Common myeloid progenitor, CD34-positive (primary cell): Measurements from ENCODE around the gene CTTNBP2.

Source experiments
- CTCF ChIA-PET: fragments of 350-600 bp; sonication (Branson Sonifier 250); formaldehyde crosslinking; loops from one replicate; lab custom pipeline; 2021; ENCODE audit warnings: antibody characterized with exemption; lab: Charles Lee
- POLR2A ChIA-PET: fragments of 350-600 bp; sonication (Branson Sonifier 250); formaldehyde crosslinking; loops from one replicate; lab custom pipeline; 2021; ENCODE audit warnings: antibody characterized with exemption; lab: Charles Lee
- DNase-seq, 3 donors: peaks; one replicate each; pipeline versions ENCODE4 v3.0.0 to v3.0.0-alpha.2; 2013
- H3K27ac ChIP-seq, 2 experiments: 1 replicate in 1 of 2; 2 replicates in 1 of 2; pipeline ENCODE4 v1.7.0; 2013; ENCODE audit warnings: inconsistent platforms in 2 of 2, low read length in 2 of 2, mild to moderate bottlenecking in 2 of 2, low read depth in 1 of 2, moderate library complexity in 1 of 2; ENCODE audit not compliant: severe bottlenecking in 2 of 2, insufficient read depth in 1 of 2, poor library complexity in 1 of 2
- H3K27me3 ChIP-seq, 5 experiments: replicated peaks in 2 of 5; 1 replicate in 3 of 5; 2 replicates in 2 of 5; pipeline versions ENCODE4 v1.6.1 to v1.7.0; 2013; ENCODE audit warnings: low read length in 4 of 5, mild to moderate bottlenecking in 2 of 5, moderate library complexity in 2 of 5, inconsistent platforms in 1 of 5; ENCODE audit not compliant: insufficient read depth in 5 of 5, control insufficient read depth in 4 of 5
- H3K36me3 ChIP-seq, 4 experiments: 1 replicate in 2 of 4; 2 replicates in 2 of 4; pipeline versions ENCODE4 v1.6.1 to v1.7.0; 2013; ENCODE audit warnings: low read length in 3 of 4, control low read depth in 1 of 4, mild to moderate bottlenecking in 1 of 4; ENCODE audit not compliant: control insufficient read depth in 4 of 4, insufficient read depth in 4 of 4
- H3K4me1 ChIP-seq, 4 experiments: 1 replicate in 3 of 4; 2 replicates in 1 of 4; pipeline versions ENCODE4 v1.6.1 to v1.7.1; 2013; ENCODE audit warnings: low read length in 3 of 4, mild to moderate bottlenecking in 3 of 4, control low read depth in 1 of 4, inconsistent platforms in 1 of 4, moderate library complexity in 1 of 4; ENCODE audit not compliant: control insufficient read depth in 4 of 4, insufficient read depth in 4 of 4; ENCODE audit errors: control extremely low read depth in 1 of 4
- H3K4me3 ChIP-seq, 7 experiments: 1 replicate in 4 of 7; 2 replicates in 3 of 7; pipeline versions ENCODE4 v1.5.1 to v1.7.0; 2013; ENCODE audit warnings: mild to moderate bottlenecking in 7 of 7, low read length in 6 of 7, moderate library complexity in 6 of 7, inconsistent platforms in 2 of 7, low read depth in 2 of 7, control low read depth in 1 of 7; ENCODE audit not compliant: insufficient read depth in 4 of 7, control insufficient read depth in 1 of 7; ENCODE audit errors: extremely low read depth in 1 of 7
- H3K9me3 ChIP-seq, 5 experiments: 1 replicate in 4 of 5; 2 replicates in 1 of 5; pipeline versions ENCODE4 v1.6.1 to v1.7.1; 2013; ENCODE audit warnings: low read length in 4 of 5, mild to moderate bottlenecking in 2 of 5, inconsistent platforms in 1 of 5, low read depth in 1 of 5, moderate library complexity in 1 of 5; ENCODE audit not compliant: control insufficient read depth in 4 of 5, insufficient read depth in 2 of 5; ENCODE audit errors: control extremely low read depth in 1 of 5
- WGBS: methylation state at CpG from one replicate; pipeline ENCODE4 v1.1.5; 2013; ENCODE audit not compliant: insufficient coverage; 5-methylcytosine and 5-hydroxymethylcytosine counted together

Gene CTTNBP2

GRCh38 chr7:117750612-117751563, 122.4 kb downstream of the CTTNBP2 start:
- Histone ChIP-seq H3K4me3 (no peak overlapping the region), H3K4me1 (no peaks in the 10 kb centered on the region), H3K27me3 (no peaks in the 10 kb centered on the region), H3K36me3 (no peaks in the 10 kb centered on the region), H3K9me3 (no peaks in the 10 kb centered on the region), H3K27ac (no peak overlapping the region)
- CTCF ChIA-PET: interaction anchor here (0.7 to 1.9 kb wide), 15 partner anchors 12 to 403 kb away, joined by 3 to 10 read pairs (median 3); no protein-coding TSS in a partner anchor
- POLR2A ChIA-PET: no interaction called here
- 100% methylated on average over 4 of the region's 8 CpGs for WGBS
- DNase-seq: peak; percentile 26 to 47 (median 35)

GRCh38 chr7:117741962-117742361, 131.3 kb downstream of the CTTNBP2 start:
- H3K9me3 ChIP-seq: no peaks in the 10 kb centered on the region
- H3K4me1 ChIP-seq: no peaks in the 10 kb centered on the region
- ChIA-PET CTCF (no interaction called here), POLR2A (no interaction called here)
- H3K27ac ChIP-seq: no peak overlapping the region
- no peak for DNase-seq
- no peak overlapping the region for H3K4me3 ChIP-seq
- no peaks in the 10 kb centered on the region for H3K27me3 ChIP-seq
- H3K36me3 ChIP-seq: no peaks in the 10 kb centered on the region
- 100% methylated on average over 1 of the region's 4 CpGs for WGBS

DNA sequence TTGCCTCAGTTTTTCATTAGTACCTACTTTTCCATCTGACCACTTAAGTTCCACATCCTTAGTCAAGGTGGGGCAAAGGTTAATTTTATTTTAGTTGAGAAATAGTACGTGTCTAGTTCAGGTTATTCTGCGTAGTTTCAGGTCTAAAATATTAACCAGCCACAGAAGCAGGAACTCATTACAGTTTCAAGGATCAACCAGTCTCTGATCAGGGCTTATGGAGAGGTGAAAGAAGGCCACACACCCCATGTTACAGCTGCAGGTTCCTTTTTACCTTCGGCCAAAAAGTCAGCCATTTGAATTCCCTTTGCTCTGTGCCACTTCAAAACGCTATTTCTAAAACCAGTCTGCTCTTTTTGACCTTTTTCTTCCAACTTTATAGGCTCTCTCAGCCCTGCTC, 134.2 kb downstream of the CTTNBP2 start:
- ChIA-PET CTCF (no interaction called here), POLR2A (no interaction called here)
- no peaks in the 10 kb centered on the region for H3K36me3 ChIP-seq
- WGBS: 94% methylated on average over 2 of the region's 4 CpGs
- H3K9me3 ChIP-seq: no peaks in the 10 kb centered on the region
- H3K4me3 ChIP-seq: no peak overlapping the region
- no peaks in the 10 kb centered on the region for H3K27me3 ChIP-seq
- H3K4me1 ChIP-seq: no peaks in the 10 kb centered on the region
- H3K27ac ChIP-seq: no peak overlapping the region
- no peak for DNase-seq

GRCh38 chr7:117737926-117738325, 135.3 kb downstream of the CTTNBP2 start:
- Histone ChIP-seq H3K4me1 (no peaks in the 10 kb centered on the region), H3K4me3 (no peak overlapping the region), H3K27ac (no peak overlapping the region), H3K36me3 (no peaks in the 10 kb centered on the region), H3K27me3 (no peaks in the 10 kb centered on the region), H3K9me3 (no peaks in the 10 kb centered on the region)
- no peak for DNase-seq
- ChIA-PET POLR2A (no interaction called here), CTCF (interaction anchor here (0.9 kb wide), 1 partner anchor 21 kb away, joined by 3 read pairs; no protein-coding TSS in a partner anchor)
- 97% methylated on average over 9 of the region's 9 CpGs for WGBS

DNA sequence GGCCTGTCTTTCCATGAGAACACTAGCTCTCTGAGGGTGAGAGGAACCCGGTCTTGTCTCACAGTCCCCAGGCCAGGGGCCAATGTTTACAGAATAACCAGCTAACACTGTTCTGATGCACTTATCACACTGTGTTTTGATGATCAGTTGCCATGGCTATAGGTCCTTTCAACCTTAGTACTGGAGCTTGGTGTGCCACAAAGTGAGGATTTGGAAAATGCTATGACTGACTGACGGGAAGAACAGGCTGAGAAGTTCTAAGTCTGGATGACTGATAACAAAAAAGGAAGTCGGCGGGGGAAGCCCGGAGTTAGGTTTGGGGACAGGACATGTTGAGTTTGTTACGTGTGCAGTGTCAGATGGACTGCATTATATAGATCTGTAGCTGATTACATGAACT, 141.8 kb downstream of the CTTNBP2 start:
- Histone ChIP-seq H3K27me3 (no peaks in the 10 kb centered on the region), H3K27ac (peak overlapping the region; percentile 51 to 63), H3K36me3 (no peaks in the 10 kb centered on the region), H3K9me3 (no peaks in the 10 kb centered on the region), H3K4me1 (peaks cover 2 to 27% (median 8%) of the 10 kb centered on the region in 4 experiments), H3K4me3 (peak overlapping the region in 1 of 7 experiments; percentile 12)
- peak; percentile 67 to 89 (median 86) for DNase-seq
- WGBS: 6% methylated on average over 4 of the region's 6 CpGs
- ChIA-PET POLR2A (no interaction called here), CTCF (interaction anchor here (1.3 to 3.1 kb wide), 3 partner anchors 8 to 15 kb away, joined by 3 to 10 read pairs (median 9); no protein-coding TSS in a partner anchor)

DNA sequence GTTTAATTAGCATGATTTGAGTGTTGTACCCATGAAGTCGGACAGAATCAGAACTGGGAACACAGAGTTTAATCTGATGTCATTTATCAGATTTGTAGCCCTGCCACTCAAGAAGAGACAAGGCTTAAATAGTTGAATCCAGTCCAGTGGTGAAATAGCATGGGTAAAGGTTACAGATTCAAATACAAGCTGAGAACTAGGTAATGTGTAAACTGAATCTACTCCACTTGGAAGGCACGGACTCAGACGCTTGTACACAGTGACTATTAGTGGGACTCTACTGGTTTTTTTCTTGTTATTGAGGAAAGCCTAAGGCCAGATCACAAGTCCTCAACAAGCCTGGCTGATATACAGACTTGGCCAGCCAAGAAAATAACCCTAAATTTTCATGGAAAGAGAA, 142.9 kb downstream of the CTTNBP2 start:
- DNase-seq: no peak
- H3K4me1 ChIP-seq: peaks cover 2 to 27% (median 8%) of the 10 kb centered on the region in 4 experiments
- no peaks in the 10 kb centered on the region for H3K9me3 ChIP-seq
- H3K36me3 ChIP-seq: no peaks in the 10 kb centered on the region
- H3K4me3 ChIP-seq: no peak overlapping the region
- H3K27me3 ChIP-seq: no peaks in the 10 kb centered on the region
- 91% methylated on average over 1 of the region's 3 CpGs for WGBS
- no peak overlapping the region for H3K27ac ChIP-seq
- ChIA-PET POLR2A (no interaction called here), CTCF (interaction anchor here (3.1 kb wide), 1 partner anchor 12 kb away, joined by 10 read pairs; no protein-coding TSS in a partner anchor)
